ENCODE measurements around the gene FTO.

The FTO gene

DNA sequence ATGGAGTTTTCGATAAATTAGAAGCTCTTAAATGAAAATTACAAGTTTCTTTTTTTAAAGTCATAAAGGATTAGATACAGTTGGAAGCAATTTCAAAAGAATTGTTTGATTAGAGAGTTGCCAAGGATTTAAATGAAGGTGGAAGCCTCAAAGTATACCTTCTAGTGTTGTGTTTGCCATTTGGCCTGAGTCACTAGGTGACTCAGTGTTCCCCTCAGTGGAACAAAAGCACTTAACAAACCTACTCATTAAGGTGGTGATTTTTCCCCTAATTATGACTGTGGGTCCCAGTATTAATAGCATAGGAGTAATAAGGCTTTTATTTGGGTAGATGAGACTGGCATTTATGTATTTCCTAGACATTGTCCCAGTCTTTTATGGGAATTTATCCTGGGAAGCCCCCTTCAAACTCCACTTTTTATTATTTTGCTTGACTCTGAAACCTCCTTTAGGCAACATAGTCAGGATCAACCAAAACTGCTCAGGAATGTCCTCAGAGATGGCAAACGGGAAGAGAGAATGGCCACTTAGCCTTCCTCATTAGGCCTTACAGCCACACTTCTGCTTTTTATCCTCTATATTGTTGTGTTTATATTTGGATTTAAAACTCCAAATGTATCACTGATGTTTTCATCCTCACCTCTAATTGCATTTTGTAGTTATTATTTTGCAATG lies 161.0 kb downstream of the FTO start:
- H3K27me3 ChIP-seq = no peaks in the 10 kb centered on the region
- H3K4me3 ChIP-seq (ENCODE audit: low read depth in 1 of 2, low read length in 1 of 2) = peak overlapping the region in 1 of 2 experiments; percentile 16
- peak overlapping the region; percentile 69 for H3K27ac ChIP-seq
- H3K4me1 ChIP-seq (ENCODE audit: control insufficient read depth in 1 of 2, insufficient read depth in 1 of 2, low read depth in 1 of 2, low read length in 1 of 2) = peaks cover 15 to 16% of the 10 kb centered on the region in 2 experiments
- H3K36me3 ChIP-seq = no peaks in the 10 kb centered on the region
- H3K9me3 ChIP-seq = no peaks in the 10 kb centered on the region
- TF ChIP-seq, protein P1, sequence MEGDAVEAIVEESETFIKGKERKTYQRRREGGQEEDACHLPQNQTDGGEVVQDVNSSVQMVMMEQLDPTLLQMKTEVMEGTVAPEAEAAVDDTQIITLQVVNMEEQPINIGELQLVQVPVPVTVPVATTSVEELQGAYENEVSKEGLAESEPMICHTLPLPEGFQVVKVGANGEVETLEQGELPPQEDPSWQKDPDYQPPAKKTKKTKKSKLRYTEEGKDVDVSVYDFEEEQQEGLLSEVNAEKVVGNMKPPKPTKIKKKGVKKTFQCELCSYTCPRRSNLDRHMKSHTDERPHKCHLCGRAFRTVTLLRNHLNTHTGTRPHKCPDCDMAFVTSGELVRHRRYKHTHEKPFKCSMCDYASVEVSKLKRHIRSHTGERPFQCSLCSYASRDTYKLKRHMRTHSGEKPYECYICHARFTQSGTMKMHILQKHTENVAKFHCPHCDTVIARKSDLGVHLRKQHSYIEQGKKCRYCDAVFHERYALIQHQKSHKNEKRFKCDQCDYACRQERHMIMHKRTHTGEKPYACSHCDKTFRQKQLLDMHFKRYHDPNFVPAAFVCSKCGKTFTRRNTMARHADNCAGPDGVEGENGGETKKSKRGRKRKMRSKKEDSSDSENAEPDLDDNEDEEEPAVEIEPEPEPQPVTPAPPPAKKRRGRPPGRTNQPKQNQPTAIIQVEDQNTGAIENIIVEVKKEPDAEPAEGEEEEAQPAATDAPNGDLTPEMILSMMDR (IDR thresholded peaks at IDR 0.05) = no peak

GRCh38 chr16:53865494-53865863 lies 161.5 kb downstream of the FTO start:
- Histone ChIP-seq H3K27me3 (no peaks in the 10 kb centered on the region), H3K27ac (peak overlapping the region; percentile 69), H3K9me3 (no peaks in the 10 kb centered on the region), H3K36me3 (no peaks in the 10 kb centered on the region), H3K4me3 (ENCODE audit: low read depth in 1 of 2, low read length in 1 of 2) (peak overlapping the region in 1 of 2 experiments; percentile 16), H3K4me1 (ENCODE audit: control insufficient read depth in 1 of 2, insufficient read depth in 1 of 2, low read depth in 1 of 2, low read length in 1 of 2) (peaks cover 15 to 16% of the 10 kb centered on the region in 2 experiments)
- TF ChIP-seq, protein P1 (IDR thresholded peaks at IDR 0.05) = no peak

DNA sequence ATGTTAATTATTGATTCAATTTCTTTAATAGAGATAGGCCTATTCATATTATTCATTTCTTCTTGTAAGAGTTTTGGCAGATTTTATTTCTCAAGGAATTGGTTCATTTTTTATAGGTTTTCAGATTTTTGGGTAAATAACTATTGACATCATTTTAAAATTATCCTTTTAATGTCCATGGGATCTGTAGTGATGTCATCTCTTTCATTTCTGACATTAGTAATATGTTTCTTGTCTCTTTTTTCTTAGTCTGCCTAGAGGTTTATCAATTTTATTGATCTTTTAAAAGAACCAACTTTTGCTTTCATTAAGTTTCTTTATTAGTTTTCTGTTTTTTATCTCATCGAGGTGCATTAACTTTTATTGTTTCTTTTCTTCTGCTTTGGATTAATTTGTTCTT lies 162.6 kb downstream of the FTO start:
- TF ChIP-seq, protein P1 (IDR thresholded peaks at IDR 0.05) = no peak
- no peaks in the 10 kb centered on the region for H3K9me3 ChIP-seq
- H3K36me3 ChIP-seq = no peaks in the 10 kb centered on the region
- no peak overlapping the region for H3K4me3 ChIP-seq (ENCODE audit: low read depth in 1 of 2, low read length in 1 of 2)
- H3K27me3 ChIP-seq = no peaks in the 10 kb centered on the region
- peaks cover 15 to 16% of the 10 kb centered on the region in 2 experiments for H3K4me1 ChIP-seq (ENCODE audit: control insufficient read depth in 1 of 2, insufficient read depth in 1 of 2, low read depth in 1 of 2, low read length in 1 of 2)
- H3K27ac ChIP-seq = peak overlapping the region; percentile 69

GRCh38 chr16:53870831-53871230 lies 166.9 kb downstream of the FTO start:
- Histone ChIP-seq H3K36me3 (no peaks in the 10 kb centered on the region), H3K9me3 (no peaks in the 10 kb centered on the region), H3K27ac (no peak overlapping the region), H3K27me3 (no peaks in the 10 kb centered on the region), H3K4me1 (ENCODE audit: control insufficient read depth in 1 of 2, insufficient read depth in 1 of 2, low read depth in 1 of 2, low read length in 1 of 2) (peaks cover 3 to 5% of the 10 kb centered on the region in 2 experiments), H3K4me3 (ENCODE audit: low read depth in 1 of 2, low read length in 1 of 2) (no peak overlapping the region)
- TF ChIP-seq, protein P1 (IDR thresholded peaks at IDR 0.05) = no peak

GRCh38 chr16:53872248-53873221 lies 168.6 kb downstream of the FTO start:
- H3K36me3 ChIP-seq = no peaks in the 10 kb centered on the region
- no peaks in the 10 kb centered on the region for H3K27me3 ChIP-seq
- no peak overlapping the region for H3K4me3 ChIP-seq (ENCODE audit: low read depth in 1 of 2, low read length in 1 of 2)
- no peak overlapping the region for H3K27ac ChIP-seq
- H3K9me3 ChIP-seq = no peaks in the 10 kb centered on the region
- TF ChIP-seq, protein P1 (IDR thresholded peaks at IDR 0.05) = no peak
- no peaks in the 10 kb centered on the region for H3K4me1 ChIP-seq (ENCODE audit: control insufficient read depth in 1 of 2, insufficient read depth in 1 of 2, low read depth in 1 of 2, low read length in 1 of 2)

Data from neutrophil (primary cell).